Measurements from ENCODE around the gene RPL29. TPM values are rescaled to one million over a fixed set of nuclear protein-coding genes. Genes with fewer than 3 reads are reported as not detected.

Gene RPL29
- polyA plus RNA-seq, 1 donor from 2014 or later, result 1,567 TPM

DNA sequence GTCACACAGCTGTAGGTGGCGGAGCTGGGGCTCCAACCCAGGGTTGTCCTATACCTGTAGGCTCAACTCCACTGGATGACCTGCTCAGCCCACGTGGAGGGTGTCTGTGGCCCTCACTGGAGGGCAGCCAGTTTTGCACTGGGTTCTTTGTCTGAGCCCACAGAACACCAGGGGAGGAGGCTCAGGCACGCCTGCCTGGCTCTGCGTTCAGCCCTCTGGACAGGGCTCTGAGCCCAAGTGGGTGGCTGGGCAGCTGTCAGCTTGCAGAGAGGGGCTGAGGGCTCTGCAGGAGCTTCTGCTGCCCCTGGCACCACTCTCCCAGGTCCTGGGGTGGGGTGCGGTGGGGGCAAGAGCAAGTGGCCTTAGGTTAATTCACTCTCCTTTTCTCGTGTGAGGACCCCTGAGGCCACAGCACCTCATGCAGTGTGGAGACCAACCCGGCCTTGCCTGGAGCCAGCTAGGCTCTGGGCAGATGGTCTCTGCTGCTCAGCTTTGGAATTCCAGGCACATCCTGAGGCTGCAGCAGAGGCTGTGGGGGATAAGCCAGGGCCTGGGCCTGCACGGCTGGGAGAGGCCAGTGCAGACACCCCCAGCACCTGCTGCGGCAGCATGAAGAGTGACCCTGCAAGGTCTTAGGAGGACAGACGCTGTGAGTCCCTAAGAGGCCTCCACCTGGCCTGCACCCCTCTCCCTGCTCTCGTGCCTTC, 37.2 kb upstream of the RPL29 start:
- no peaks in the 10 kb centered on the region for H3K9me3 Mint-ChIP-seq
- H3K27ac Mint-ChIP-seq, result no peak overlapping the region
- H3K4me1 Mint-ChIP-seq, result peaks cover 0 to 3% (median 0%) of the 10 kb centered on the region in 3 donors
- H3K4me3 Mint-ChIP-seq, result no peak overlapping the region
- H3K36me3 Mint-ChIP-seq, result no peaks in the 10 kb centered on the region
- H3K27me3 Mint-ChIP-seq, result no peaks in the 10 kb centered on the region

DNA sequence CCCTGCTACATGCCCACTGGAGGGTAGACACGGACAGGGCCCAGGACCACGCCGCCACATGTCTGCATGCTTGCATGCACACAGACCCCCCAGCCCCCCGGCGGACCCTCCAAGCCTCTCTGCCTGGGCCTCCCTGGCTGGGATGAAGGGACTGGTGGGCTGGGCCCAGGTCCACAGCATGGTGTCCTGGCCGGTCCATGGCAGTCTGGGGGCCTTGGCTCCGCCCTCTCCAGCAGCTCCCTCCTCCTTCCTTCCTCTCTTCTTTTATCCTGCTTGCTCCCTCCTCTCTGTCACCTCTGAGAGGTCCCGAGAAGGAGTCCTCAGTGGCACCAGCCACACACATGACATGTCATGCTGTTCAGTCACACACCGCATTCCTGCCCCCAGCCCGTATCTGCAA, 36.2 kb upstream of the RPL29 start:
- H3K9me3 Mint-ChIP-seq, result no peaks in the 10 kb centered on the region

DNA sequence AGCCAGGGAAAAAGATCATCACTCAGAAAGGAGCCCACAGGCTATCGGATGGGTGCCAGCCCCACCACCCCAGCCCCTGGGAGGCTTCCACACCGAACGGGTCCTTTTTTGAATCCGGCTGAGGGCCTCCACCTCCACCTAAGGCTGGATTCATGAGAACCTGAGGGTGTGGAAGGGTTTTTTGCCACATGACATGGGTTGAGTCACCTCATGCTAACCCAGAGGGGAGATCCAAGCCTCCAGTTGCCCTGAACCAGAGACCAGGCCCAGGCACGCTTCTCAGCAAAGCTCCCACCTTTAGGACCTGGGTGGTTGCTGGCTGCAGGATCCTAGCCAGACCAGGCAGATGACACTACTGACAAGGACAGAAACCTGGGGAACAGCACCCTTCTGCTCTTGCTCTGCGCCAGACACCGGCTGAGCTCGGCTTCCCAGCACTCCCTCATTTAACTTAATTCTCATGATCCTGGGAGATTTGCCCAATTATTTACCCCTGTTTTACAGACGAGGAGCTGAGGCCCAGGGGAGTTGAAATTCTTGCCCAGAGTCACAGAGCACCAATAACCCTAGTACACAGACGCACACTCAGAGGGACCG, 35.1 kb upstream of the RPL29 start:
- H3K4me3 Mint-ChIP-seq, result no peak overlapping the region
- H3K36me3 Mint-ChIP-seq, result no peaks in the 10 kb centered on the region
- no peaks in the 10 kb centered on the region for H3K4me1 Mint-ChIP-seq
- no peaks in the 10 kb centered on the region for H3K9me3 Mint-ChIP-seq
- H3K27me3 Mint-ChIP-seq, result no peaks in the 10 kb centered on the region
- H3K27ac Mint-ChIP-seq, result no peak overlapping the region

More for the DNA sequence above, 36.2 kb upstream of the RPL29 start:
- H3K36me3 Mint-ChIP-seq, result no peaks in the 10 kb centered on the region
- H3K4me3 Mint-ChIP-seq, result no peak overlapping the region
- no peaks in the 10 kb centered on the region for H3K27me3 Mint-ChIP-seq
- peaks cover 0 to 3% (median 0%) of the 10 kb centered on the region in 3 donors for H3K4me1 Mint-ChIP-seq
- H3K27ac Mint-ChIP-seq, result peak overlapping the region in 1 of 3 donors; percentile 81

DNA sequence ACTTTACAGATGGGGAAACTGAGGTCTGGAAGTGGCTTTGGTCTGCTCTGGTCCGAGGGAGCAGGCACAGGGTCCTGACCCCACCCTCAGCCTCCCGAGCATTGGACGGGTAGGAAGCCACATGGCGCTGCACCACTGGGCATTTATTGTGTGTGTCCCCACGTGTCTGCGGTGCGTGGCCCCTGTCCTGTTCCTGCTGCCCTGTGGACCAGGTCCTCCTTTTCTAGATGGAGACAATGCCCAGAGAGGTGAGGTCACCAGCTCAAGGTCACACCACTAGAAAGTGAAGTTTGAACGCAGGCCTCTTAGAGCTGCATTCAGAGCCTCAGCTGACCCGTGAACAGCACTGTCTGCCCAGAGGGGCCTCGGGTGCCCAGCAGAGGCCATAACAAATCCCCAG, 33.8 kb upstream of the RPL29 start:
- Mint-ChIP-seq H3K36me3 (peaks cover 1% of the 10 kb centered on the region), H3K27ac (no peak overlapping the region), H3K4me1 (no peaks in the 10 kb centered on the region), H3K9me3 (no peaks in the 10 kb centered on the region), H3K27me3 (no peaks in the 10 kb centered on the region), H3K4me3 (no peak overlapping the region)

DNA sequence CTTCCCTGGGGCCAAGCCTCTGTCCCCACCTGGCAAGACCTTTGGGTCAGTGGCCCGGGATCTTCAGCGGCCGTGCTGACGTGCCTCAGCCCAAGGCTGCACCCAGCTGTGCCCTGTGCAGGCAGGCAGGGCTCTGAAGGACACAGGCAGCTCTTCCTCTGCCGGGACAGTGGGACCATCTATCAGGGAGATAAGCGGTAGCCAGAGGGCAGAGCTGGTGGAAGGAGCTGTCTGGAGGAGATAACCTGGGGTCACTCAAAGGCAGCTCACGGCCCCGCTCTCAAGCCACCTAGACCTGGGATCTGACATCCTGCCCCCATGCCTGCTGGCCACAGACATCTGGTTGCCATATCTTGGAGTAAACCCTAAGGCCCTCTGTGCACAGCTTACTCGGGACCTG, 33.4 kb upstream of the RPL29 start:
- Mint-ChIP-seq H3K4me3 (no peak overlapping the region), H3K4me1 (peaks cover 0 to 4% (median 2%) of the 10 kb centered on the region in 3 donors), H3K9me3 (no peaks in the 10 kb centered on the region)

DNA sequence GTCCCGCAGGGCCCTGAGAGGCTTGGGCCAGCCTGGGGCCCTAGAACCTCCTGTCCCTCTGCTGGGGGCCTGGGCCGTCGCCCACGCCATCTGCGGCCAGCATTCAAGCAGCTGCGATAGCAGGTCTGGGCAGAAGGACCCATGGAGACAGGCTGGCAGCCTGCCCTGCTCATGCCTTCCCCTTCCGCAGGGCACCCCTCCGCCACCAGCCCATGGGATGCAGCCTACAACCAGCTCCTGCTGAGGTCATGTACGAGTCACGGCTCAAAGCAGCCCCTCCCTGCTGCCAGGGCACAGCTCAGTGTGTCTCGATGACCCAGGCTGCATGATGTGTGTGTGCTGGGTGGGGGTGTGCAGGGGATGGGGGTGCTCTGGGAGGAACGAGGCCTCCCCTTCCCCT, 32.9 kb upstream of the RPL29 start:
- H3K27ac Mint-ChIP-seq, result no peak overlapping the region
- peaks cover 0 to 7% (median 5%) of the 10 kb centered on the region in 3 donors for H3K4me1 Mint-ChIP-seq
- no peak overlapping the region for H3K4me3 Mint-ChIP-seq
- H3K27me3 Mint-ChIP-seq, result peaks cover 2% of the 10 kb centered on the region
- peaks cover 1% of the 10 kb centered on the region for H3K36me3 Mint-ChIP-seq
- no peaks in the 10 kb centered on the region for H3K9me3 Mint-ChIP-seq

More for the DNA sequence above, 33.4 kb upstream of the RPL29 start:
- Mint-ChIP-seq H3K27me3 (no peaks in the 10 kb centered on the region), H3K36me3 (peaks cover 1% of the 10 kb centered on the region), H3K27ac (no peak overlapping the region)

DNA sequence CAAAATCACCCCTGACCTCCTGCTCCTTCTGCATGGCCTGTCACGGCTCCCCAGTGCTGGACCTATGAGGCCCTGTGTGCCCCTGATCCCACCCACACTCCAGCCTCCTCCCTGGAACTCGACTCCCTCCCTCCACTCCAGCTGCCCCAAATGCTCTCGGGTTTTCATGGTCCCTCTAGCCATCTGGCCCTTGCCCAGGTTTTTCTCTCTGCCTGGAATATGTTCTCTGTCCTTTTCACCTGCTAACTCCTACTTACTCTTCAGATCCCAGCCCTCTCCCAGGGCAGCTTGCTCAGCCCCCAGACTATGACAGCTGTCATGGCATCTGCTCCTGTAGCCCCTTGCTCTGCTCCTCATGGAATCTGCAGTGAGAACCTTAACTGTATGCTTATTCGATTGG, 30.3 kb upstream of the RPL29 start:
- Mint-ChIP-seq H3K9me3 (no peaks in the 10 kb centered on the region), H3K27ac (no peak overlapping the region), H3K36me3 (peaks cover 1% of the 10 kb centered on the region), H3K4me1 (peaks cover 0 to 10% (median 8%) of the 10 kb centered on the region in 3 donors), H3K27me3 (peaks cover 2% of the 10 kb centered on the region), H3K4me3 (no peak overlapping the region)

DNA sequence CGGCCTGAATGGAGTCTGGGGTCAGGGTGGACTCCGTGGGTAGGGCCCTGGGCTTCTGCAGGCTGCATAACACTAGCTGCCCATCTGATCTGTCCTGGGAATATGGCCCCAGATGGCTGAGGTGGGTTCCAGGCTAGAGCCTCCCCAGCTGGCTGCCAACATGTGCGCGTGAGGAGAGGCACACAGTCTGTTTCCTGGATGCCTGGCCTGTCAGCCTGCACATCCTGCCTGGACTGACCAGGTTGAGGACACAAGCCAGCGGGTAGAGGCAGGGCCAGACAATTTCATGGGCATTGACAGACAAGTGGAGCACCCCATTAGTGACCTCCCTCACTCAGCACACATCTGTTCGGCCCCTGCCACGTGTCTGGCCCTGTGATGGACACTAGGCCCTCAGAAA, 29.8 kb upstream of the RPL29 start:
- Mint-ChIP-seq H3K27ac (no peak overlapping the region), H3K4me3 (peak overlapping the region in 1 of 4 donors; percentile 65), H3K4me1 (peaks cover 0 to 10% (median 8%) of the 10 kb centered on the region in 3 donors), H3K9me3 (no peaks in the 10 kb centered on the region), H3K27me3 (peaks cover 2% of the 10 kb centered on the region), H3K36me3 (peaks cover 1% of the 10 kb centered on the region)

DNA sequence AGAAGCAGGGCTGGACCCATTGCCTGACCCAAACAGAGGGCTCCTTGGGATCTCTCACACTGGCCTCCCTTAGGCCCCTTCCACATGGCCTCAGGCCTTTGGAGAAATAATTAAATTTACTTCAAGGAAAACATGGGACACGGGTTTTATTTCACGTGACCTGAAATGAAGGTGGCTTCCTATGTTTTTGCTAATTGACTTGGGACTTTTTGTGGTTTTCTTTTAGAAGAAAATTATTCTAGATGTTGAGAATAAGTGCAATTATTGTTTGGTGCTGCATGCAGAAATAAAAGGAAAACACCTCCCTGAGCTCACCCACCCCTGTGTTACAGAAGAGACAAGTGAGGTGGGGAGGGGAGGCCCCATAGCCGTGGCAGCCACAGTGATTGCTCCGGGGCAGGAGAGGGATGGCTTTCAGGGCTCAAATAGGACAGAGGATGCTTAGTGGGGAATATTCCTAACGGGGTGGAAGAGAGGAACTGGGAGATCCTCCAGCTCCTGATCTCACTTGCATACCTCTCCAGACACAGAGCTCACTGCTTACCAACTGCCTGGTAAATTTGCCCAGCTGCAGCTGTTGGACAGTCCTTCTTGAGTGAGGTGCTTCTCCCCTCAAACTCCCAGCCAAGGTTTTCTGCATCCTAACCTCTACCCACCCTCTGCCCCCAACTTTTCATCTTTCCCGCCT, 29.2 kb upstream of the RPL29 start:
- Mint-ChIP-seq H3K27me3 (peaks cover 2% of the 10 kb centered on the region), H3K4me3 (peak overlapping the region in 1 of 4 donors; percentile 22), H3K4me1 (peaks cover 0 to 10% (median 8%) of the 10 kb centered on the region in 3 donors), H3K9me3 (no peaks in the 10 kb centered on the region), H3K36me3 (peaks cover 1% of the 10 kb centered on the region), H3K27ac (no peak overlapping the region)

DNA sequence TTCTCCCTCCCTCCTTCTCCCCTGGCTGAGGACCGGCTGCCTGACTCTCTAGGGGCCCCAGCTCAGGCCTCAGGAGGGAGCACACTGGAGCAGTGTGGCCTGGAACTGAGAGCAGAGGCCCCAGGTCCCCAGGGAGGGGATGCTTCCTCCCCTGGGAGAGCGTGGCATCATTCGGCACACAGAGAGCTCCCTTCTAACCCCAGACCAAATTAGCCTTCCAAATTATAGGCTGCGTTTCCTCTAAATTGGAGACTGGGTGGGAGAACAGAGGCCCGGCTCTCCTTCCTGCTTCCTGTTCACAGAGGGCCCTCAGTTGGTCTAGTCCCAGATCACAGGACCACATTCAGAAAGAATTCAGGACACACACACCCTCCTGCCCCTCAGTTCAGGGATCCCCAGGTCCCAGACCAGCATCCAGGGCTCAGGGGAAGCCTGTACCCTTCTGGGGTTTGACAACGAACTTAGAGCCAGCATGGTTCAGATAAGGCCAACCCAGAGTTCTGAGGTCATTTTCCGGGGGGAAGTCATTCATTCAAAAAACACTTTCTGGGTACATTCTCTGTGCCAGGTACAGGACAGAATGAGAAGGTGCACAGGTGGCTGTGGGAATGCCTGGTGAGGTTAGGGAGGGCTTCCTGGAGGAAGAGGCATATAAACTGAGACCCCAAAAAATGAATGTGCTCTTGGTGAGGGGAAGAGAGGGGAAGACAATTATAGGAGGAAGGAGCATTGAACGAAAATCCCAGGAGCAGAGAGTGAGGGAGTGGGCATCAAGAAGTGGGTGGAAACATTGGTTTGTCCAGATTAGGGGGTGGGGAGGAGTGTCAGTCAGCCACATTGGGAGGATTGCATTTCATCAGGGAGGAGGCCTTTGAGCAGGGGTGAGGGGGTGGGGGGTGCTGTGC, 28.4 kb upstream of the RPL29 start:
- no peaks in the 10 kb centered on the region for H3K9me3 Mint-ChIP-seq
- peaks cover 0 to 10% (median 8%) of the 10 kb centered on the region in 3 donors for H3K4me1 Mint-ChIP-seq
- H3K4me3 Mint-ChIP-seq, result peak overlapping the region in 2 of 4 donors; percentile 78 to 82
- H3K27me3 Mint-ChIP-seq, result peaks cover 2% of the 10 kb centered on the region
- H3K27ac Mint-ChIP-seq, result no peak overlapping the region
- H3K36me3 Mint-ChIP-seq, result peaks cover 1% of the 10 kb centered on the region

DNA sequence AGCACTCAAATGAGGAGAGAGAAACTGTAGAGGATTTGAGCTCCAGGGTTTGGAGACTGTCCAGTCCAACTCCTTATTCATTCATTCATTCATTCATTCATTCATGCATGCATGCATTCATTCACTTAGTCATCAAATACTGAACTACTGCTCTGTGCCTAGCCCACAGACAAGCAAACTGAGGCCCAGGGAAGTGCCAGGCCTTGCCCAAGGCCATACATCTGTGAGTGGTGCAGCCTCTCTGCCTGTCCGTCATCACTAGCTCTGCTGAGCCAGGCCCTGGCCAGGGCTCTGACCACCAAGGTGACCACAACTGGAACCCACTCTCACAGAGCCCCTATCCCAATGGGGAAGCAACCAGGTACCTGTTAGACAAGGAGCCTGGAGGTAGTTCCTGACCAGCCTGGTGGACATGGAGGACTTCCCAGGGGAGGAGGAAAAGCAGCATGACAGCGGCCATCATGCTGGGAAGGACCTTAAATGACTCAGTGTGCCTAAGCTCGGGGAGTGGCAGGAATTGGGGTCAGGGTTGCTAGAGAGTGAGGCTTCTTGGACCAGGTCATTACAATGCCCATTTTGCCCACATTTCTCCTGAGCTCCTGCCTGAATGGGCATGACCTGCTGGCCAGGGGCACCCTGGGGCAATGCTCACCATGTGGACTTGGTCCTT, 27.5 kb upstream of the RPL29 start:
- Mint-ChIP-seq H3K4me3 (peak overlapping the region in 1 of 4 donors; percentile 49), H3K9me3 (no peaks in the 10 kb centered on the region), H3K4me1 (peaks cover 0 to 10% (median 8%) of the 10 kb centered on the region in 3 donors), H3K36me3 (peaks cover 1% of the 10 kb centered on the region), H3K27ac (no peak overlapping the region), H3K27me3 (peaks cover 2% of the 10 kb centered on the region)

DNA sequence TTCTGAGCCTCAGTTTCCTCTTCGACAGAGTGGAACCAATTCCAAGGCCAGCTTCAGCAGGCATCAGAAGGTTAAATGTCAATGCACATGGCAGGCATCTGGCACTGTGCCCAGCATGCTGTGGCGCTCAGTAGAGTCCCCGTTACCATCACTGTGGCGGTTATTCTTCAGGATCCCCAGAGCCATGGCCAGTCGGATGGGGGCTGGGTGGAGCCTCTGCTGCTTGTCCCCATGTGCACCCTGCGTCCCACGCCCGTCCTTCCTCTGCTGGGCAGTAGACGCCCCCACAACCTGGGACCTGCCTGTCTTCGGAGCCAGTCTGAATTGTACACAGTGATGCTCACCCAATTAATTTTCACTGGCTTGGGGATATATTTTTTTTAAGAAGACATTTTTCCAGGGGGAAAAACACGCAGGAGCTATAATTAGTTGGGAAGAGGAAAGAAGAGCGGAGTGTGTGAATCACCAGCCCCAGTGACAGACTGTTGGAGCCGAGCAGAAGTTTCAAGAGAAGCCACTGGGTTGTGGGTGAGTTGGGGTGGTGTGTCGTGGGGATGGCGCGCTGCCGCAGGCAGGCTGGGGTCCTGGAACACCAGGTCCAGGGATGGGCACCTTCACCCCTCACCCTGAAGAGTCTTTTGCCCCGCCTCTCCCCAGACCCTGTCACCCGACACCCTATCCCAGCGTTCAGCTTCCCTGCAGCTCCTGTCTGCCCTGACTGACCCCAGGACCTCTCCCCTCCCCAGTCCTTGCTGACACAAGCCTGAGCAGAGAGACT, 26.8 kb upstream of the RPL29 start:
- peaks cover 1% of the 10 kb centered on the region for H3K36me3 Mint-ChIP-seq
- H3K4me3 Mint-ChIP-seq, result no peak overlapping the region
- no peaks in the 10 kb centered on the region for H3K9me3 Mint-ChIP-seq
- peaks cover 0 to 10% (median 8%) of the 10 kb centered on the region in 3 donors for H3K4me1 Mint-ChIP-seq
- no peak overlapping the region for H3K27ac Mint-ChIP-seq
- H3K27me3 Mint-ChIP-seq, result peaks cover 2% of the 10 kb centered on the region

DNA sequence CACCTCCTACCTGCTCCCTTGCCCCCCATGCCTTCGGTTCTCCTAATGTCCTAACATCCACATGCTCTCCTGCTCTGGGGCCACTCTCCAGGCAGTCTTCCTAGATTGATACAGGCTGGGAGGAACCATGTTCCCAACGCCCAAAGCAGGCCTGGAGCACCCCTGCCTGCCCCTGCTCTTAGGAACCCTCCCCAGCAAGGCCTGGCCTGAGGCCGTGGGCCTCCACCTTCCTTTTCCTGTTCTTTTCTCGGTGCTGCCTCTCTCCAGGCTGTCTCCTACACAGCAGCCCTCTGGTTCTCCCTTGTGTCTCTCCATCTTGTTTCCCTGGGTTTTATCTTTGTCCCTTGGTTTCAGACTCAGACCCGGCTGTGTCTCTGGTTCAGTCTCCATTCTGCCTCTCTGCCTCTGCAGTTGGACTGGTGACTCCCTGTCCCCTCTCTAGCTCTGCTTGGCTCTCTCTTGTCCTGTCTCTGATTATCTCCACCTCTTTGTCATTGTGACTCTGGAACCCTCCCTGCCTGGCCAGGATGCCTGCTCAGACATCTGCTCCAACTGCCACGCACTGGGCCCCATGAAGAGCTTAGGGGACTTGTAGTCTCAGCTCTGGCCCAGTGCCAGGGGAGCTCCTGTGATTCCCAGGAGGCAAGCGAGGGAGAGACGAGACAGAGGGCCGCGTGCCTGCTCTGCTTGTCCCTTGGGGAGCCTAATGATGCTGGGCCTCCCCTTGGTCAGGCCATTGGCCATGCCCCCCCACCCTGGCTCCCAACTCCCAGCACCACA, 26.0 kb upstream of the RPL29 start:
- Mint-ChIP-seq H3K4me3 (no peak overlapping the region), H3K27ac (peak overlapping the region in 1 of 3 donors; percentile 29), H3K9me3 (no peaks in the 10 kb centered on the region), H3K36me3 (peaks cover 1% of the 10 kb centered on the region), H3K27me3 (peaks cover 2% of the 10 kb centered on the region), H3K4me1 (peaks cover 0 to 10% (median 8%) of the 10 kb centered on the region in 3 donors)

Measured in IgD-negative memory B cell (primary cell).